HG03575 (cell line): Measurements from ENCODE around the gene TTLL8.

Experiments
- ATAC-seq: cut with Tn5 transposase; IDR thresholded peaks from one replicate; pipeline ENCODE4 v1.9.1; 2021; ENCODE audit not compliant: unreplicated experiment, insufficient number of reproducible peaks, low FRiP score; ENCODE audit errors: extremely low read depth

Gene TTLL8

DNA sequence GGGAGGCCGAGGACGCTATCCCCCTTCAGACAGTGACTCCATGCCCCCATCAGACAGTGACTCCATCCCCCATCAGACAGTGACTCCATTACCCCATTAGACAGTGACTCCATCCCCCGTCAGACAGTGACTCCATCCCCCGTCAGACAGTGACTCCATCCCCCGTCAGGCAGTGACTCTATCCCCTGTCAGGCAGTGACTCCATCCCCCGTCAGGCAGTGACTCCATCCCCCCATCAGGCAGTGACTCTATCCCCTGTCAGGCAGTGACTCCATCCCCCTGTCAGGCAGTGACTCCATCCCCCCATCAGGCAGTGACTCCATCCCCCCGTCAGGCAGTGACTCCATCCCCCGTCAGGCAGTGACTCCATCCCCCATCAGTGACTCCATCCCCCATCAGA, 9.1 kb upstream of the TTLL8 start:
- ATAC-seq = no peak

GRCh38 chr22:50064453-50064852, 6.4 kb upstream of the TTLL8 start:
- ATAC-seq = no peak

DNA sequence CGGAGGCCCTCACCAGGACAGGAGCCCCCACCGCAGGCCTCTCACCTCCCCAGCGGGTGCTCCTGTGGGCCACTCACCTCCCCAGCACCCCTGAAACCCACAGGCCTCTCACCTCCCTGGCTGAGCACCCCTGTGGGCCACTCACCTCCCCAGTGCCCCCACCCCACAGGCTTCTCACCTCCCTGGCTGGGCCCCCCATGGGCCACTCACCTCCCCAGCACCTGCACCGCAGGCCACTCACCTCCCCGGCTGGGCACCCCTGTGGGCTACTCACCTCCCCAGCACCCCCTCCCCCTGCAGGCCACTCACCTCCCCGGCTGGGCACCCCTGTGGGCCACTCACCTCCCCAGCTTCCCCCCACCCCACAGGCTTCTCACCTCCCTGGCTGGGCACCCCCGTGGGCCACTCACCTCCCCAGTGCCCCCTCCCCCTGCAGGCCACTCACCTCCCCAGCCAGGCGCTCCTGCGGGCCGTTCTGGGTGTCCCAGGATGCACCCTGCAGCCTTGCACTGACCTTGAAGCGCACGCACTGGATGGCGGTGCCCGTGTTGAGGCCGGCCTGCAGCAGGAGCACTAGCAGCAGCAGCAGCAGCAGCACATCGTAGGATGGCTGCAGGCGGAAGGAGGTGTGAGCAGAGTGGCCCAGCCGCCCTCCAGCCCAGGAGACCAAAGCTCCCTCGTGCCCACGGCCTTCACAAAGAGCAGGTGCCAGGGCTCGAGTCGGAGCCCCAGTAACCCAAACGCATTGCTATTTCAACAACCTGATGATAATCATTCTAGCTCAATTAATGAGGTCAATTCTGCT, 5.7 kb upstream of the TTLL8 start:
- ATAC-seq = no peak

GRCh38 chr22:50062509-50063135, 4.5 kb upstream of the TTLL8 start:
- no peak for ATAC-seq

DNA sequence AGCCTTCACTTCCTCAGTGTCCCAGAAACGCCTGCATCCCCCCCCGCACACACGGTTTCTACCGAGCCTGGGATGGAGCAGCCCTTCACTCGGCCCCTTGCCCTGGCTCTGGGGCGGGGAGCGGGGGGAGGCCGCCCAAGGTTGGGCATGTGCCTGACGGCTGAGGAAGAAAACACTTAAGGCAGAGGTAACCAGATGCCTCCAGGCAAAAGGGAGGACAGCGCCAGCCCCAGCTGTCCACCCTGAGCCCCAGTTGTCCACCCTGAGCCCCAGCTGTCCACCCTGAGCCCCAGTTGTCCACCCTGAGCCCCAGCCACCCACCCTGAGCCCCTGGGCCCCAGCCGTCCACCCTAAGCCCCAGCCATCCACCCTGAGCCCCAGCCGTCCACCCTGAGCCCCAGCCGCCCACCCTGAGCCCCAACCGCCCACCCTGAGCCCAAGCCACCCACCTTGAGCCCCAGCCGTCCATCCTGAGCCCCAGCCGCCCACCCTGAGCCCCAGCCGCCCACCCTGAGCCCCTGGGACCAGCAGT, 3.8 kb upstream of the TTLL8 start:
- no peak for ATAC-seq

DNA sequence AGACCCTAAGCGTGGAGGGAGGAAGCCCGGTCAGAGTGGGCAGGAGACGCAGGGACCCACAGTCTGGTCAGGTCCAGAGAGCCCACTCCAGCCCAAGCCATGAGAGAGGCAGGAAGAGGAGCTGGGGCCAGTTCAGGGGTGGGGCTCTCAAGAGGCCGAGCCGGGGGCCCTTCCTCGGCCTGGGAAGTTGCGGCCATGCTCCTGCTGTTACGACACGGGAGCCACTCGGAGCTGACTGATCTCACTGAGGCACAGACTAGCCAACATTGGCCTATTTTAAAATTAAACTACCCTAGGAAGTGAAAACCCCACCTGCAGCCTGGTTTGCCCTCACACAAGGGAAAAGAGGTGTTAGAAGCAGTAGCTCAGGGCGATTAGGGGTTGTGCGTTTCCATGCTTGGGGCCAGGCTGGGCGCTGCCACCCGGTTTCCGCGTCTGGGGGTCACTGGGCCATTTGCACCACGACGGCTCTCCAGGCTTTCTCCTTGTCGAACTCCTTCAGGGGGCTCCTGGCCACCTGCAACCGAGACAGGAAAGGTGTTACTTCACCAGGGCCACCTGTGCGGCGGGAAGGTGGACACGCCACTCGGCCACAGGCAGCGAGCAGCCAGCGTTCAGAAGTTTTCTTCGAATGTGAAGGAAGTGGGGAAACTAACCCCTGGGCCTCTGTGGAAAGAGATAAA, 3.2 kb upstream of the TTLL8 start:
- no peak for ATAC-seq

DNA sequence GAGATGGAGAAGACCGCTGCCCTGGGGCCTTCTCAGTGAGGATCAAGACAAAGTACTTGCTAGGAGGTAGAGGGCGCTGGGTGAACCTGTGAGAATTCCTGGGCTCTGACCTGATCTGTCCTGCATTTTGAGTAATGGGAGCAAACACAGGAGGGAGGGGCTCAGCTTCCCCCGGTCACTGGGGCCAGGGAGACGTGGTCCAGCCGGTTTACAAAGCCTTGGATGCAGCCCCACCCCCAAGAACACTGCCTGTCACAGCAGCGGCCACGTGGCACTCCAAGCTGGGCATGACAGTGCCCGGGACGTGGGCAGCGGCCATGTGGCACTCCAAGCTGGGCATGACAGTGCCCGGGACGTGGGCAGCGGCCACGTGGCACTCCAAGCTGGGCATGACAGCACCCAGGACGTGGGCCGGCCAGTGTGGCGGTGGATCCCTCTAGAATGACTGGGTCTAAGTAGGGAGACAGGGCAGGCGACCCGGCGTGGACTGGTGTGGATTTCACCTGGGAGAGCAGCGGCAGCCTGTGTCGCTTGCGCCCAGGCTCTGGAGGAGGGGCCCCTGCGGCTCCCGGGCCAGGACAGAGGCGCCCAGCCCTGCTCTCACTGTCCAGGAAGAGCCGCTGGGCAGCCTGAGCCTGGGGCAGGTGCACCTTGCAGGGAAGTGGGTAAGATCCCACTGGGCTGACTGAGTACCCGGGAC, 2.5 kb upstream of the TTLL8 start:
- no peak for ATAC-seq

GRCh38 chr22:50059881-50060262, 1.8 kb upstream of the TTLL8 start:
- no peak for ATAC-seq

GRCh38 chr22:50058906-50059880, 1.1 kb upstream of the TTLL8 start:
- ATAC-seq = no peak

GRCh38 chr22:50057278-50058060, 629 bp downstream of the TTLL8 start:
- ATAC-seq = no peak

GRCh38 chr22:50056214-50056972, 1.7 kb downstream of the TTLL8 start:
- no peak for ATAC-seq

GRCh38 chr22:50053861-50054260, 4.2 kb downstream of the TTLL8 start:
- no peak for ATAC-seq

DNA sequence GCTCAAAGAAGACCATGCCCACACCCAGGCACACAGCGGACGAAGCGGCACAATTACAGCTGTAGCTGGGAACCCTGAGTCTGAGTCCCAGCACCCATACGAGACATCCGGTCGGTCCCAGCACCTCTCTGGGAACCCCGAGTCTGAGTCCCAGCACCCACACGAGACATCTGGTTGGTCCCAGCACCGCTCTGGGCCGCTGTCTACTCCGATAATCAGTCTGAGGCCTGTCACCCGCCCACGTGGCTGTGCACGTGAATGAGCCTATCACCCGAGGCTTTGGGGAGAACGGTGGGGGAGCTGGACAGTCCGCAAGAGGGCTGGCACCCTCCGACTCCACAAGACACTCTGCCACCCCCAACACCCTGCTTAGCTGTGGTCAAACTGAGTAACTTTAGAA, 6.2 kb downstream of the TTLL8 start:
- ATAC-seq = no peak

DNA sequence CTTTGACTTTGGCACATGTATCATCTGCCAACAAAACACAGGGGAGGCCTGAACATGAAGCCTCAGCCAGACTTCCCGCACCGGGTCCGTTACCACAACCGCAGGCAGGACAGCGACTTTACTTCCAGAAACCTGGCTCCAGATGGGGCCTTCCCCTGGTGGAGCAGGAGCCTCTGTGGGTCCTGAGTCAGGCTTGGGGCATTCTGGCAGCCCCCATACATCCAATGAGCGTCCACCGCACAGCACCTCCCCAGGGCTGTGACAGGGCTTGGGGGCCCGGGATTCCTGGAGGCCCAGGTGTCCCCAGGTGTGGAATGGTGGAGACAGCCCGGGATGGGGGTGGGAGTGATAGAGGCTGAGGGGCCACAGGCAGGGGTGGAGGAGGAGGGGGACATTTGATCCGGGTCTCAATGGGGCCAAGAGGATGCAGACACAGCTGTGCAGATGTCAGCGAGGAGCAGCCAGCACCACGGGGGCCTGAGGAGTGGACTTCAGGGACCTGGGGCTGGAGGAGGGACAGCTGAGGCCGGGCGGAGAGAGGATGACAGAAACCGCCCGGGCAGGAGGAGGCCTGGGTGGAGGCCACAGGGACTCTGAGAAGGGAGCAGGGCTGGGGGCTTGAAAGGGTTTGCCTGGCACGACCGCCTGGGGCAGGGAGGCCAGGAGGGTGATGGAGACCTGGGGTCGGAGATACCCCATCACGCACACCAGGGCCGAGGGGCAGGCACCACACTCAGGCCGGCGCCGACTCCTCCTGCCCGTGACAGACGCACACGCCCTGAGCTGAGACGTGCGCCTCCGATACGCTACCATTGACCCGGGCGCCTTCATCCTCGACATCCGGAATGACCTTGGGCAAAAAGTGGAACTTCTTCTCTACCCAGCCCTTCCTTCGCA, 8.6 kb downstream of the TTLL8 start:
- no peak for ATAC-seq

DNA sequence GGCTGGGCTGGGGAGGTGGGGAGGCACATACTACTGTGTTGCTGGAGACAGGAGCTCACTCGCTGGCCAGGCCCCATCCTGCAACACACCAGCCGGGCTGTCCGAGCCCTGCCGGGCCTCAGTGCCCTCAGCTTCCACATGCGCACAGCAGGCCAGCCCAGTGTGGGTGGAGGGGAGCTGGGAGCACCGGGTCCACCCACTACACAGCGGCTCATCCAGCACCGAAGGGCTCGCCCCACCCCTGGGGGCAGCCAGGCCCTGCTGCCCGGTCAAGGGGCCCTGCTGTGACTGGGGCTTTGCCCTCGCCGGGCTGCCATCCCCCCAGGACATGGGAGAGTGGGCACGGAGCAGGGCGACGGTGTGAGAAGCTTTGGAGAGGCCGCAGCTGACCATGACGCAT, 9.3 kb downstream of the TTLL8 start:
- no peak for ATAC-seq
